Activated T-cell treated with anti-CD3 and anti-CD28 coated beads for 4 hours (primary cell): Measurements from ENCODE around the gene PCBP3.

ENCODE experiments used
- DNase-seq: peaks from one replicate; pipeline ENCODE4 v3.0.0-alpha.2; 2020

Gene PCBP3

GRCh38 chr21:45899317-45900033, 255.9 kb downstream of the PCBP3 start:
- DNase-seq, result no peak

GRCh38 chr21:45900034-45900868, 256.7 kb downstream of the PCBP3 start:
- DNase-seq, result no peak

DNA sequence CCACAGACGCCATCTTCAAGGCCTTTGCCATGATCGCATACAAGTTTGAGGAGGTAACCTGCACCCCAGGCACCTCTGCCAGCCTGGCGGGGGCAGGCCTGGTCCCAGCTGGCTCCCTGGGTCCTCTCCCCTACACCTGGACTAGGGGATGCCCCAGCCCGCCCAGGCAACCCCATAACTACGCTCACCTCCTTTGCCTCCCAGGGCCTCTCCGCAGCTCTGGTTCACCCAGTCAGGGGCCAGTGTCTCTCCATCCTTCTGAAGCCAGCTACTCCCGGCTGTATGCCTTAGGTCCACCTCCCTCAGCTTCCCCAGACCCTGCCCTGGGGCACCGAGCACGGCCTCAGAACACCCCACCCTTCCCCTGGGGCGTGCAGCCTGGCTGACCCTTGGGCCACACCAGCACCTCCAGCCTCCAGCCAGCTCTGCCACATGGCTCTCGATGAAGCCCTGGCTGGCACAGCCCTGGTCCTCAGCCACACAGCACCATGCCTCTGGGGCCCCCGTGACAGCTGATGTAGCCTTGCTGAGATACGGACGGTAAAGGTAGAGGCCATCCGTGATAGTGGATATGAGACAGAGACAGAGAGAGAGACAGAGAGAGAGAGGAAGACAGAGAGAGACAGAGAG, 257.7 kb downstream of the PCBP3 start:
- no peak for DNase-seq

- no peak for DNase-seq
These were observed 258.9 kb downstream of the PCBP3 start for GRCh38 chr21:45902292-45902995.

DNA sequence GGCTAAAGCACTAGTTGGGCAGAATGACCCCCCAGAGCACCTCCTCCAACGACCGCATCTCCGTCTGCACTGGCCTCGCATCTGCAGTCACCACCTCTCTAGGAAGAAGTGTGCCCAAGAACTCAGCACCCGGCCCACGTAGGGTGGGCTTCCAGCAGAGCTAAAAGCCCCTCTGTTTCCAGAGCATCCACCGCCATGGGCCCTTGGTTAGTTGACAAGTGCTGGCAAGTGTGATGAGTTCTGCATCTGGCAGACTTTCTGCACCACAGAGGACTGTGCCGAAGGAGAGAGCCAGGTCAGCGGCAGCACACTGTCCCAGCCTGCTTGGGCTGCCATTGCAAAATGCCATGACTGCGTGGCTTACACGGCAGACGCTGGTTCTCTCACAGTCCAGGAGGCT, 261.7 kb downstream of the PCBP3 start:
- DNase-seq, result no peak

DNA sequence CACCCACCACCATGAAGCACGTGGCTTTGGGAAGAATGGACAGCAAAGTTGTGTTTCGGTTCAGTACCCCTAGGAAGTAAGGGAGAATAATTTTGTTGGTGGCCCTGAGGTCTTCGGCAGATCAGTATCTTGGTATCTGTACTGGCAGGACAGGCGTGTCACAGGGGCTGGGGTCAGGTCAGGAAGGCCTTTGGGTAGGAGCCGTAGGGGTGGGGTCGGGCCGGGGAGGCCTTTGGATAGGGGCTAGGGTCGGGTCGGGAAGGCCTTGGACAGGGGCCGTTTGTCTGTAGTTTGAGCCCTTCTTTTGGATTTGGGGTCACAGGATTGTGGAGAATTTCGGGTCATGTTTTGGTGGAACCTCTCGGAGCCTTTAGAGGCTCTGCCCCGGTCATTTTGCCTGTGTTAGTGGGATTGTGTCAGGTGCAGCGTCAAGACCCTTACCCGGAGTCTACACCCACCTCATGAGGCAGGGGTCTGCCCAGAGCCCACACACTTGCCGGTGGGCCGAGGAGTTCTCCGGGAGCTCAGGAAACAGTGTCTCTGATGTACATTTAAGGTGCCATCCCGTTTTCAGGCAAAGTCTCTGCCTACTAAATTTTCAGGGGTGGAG, 262.8 kb downstream of the PCBP3 start:
- no peak for DNase-seq

DNA sequence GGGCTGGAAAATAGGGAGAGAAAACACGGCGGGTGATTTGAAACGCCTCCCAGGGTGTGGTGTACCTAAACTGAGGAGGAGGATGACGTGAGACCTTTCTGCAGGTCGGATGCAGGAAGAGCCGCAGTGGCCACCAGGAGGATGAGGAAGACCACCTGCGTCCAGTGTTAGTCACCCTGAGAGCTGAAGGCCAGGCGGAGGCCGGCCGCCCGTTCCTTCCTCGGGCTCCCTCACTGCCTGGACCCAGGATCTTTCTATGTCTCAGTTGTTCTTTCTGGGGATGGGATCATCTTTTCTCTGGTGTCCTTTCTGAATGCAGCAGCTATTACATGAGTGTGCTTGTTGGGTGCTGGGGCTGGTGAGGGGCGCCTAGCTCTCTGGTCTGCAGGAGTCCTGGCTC, 263.3 kb downstream of the PCBP3 start:
- no peak for DNase-seq

DNA sequence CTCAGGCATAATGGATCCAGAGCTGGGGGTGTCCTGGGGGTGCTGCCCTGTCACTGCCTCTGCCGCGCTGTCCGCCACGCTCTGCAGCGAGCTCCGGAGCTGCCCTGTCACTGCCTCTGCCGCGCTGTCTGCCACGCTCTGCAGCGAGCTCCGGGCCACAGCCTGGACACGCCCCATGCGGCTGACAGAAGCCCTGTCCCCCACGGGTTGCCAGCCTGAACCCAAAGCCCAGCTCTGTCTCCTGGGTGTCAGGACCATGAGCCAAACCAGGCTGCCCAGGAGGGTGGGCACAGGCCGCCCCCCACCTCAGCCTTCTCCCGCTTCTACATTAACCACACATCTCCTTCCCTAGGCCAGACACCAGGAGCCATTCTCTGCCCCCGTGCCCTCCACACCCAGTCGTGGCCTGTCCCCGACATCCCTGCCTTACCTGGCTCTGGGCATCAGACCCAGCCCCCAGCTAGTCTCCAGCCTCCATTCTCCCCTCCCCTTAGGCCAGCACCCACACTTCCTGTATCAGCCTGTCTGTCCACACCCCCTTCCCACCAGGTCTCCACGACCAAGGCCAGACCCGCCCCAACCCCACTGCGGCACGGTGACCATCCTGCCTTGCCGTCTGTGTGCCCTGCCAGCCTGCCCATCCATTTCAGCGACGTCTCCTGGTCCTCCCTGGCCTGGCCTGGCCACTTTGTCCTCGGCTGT, 265.2 kb downstream of the PCBP3 start:
- no peak for DNase-seq

DNA sequence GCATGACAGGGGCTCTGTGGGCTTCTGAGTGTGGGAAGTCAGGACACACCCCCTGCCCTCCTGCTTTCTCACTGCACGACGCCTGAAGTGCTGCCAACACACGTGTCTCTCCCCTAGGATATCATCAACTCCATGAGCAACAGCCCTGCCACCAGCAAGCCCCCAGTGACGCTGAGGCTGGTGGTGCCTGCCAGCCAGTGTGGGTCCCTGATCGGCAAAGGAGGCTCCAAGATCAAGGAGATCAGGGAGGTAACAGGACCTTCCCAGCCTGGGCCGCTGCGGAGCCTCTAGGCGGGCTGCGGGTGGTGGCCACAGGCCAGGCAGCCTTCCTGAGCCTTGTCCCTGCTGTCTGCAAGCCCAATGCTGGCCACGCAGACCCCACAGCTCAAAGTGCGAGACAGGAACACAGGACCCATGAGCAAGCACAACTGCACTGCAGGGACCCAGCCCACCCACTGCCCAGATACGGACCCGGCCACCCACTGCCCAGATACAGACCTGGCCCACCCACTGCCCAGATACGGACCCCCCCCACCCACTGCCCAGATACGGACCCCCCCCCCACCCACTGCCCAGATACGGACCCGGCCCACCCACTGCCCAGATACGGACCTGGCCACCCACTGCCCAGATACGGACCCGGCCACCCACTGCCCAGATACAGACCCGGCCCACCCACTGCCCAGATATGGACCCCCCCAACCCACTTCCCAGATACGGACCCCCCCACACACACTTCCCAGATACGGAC, 265.9 kb downstream of the PCBP3 start:
- no peak for DNase-seq

GRCh38 chr21:45910155-45910547, 266.6 kb downstream of the PCBP3 start:
- no peak for DNase-seq

- DNase-seq, result no peak
These were observed 267.2 kb downstream of the PCBP3 start for GRCh38 chr21:45910548-45911221.

- no peak for DNase-seq
These were observed 268.3 kb downstream of the PCBP3 start for GRCh38 chr21:45911806-45912325.

GRCh38 chr21:45912611-45913417, 269.3 kb downstream of the PCBP3 start:
- no peak for DNase-seq

DNA sequence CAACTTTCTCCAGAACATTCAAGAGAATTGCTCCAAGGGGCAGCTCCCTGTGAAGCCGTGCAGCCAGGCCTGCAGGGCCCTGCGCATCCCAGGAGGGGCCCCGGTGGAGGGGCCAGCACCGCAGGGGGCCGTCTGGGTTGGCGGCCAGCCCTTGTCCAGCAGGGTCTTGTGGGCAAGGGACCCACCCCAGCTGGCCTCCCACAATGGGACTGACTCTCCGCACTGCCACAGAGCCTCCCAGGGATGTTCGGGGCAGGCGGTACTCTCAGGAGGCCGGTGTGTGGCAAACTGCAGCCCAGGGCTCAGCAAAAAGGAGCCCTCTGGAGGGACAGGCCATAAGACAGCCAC, 269.9 kb downstream of the PCBP3 start:
- DNase-seq, result no peak

GRCh38 chr21:45913886-45914285, 270.4 kb downstream of the PCBP3 start:
- no peak for DNase-seq

DNA sequence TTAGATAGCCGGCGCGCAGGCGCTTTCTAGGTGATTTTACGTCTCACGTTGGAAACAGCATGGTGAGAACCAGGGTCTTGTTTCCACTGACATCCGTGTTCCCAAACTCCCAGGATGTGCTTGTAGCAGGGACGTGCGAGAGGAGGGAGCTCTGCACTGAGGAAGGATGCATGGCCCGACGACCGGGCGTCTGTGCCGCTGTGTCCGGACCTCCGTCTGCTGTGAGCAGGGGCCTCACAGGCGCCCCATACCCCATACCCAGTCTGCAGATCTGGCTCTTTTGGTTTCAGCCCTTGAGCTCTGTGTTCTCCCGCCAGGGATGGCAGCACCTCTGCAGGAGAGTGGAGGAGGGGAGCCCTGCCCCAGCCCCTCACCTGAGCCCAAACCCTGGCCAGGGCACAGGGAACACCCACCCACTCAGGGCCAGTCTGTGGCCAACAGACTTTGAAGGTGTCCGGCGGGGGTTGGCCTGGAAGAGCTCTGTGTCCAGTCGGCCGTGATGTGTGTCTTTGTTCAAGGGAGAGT, 270.9 kb downstream of the PCBP3 start:
- DNase-seq, result no peak

DNA sequence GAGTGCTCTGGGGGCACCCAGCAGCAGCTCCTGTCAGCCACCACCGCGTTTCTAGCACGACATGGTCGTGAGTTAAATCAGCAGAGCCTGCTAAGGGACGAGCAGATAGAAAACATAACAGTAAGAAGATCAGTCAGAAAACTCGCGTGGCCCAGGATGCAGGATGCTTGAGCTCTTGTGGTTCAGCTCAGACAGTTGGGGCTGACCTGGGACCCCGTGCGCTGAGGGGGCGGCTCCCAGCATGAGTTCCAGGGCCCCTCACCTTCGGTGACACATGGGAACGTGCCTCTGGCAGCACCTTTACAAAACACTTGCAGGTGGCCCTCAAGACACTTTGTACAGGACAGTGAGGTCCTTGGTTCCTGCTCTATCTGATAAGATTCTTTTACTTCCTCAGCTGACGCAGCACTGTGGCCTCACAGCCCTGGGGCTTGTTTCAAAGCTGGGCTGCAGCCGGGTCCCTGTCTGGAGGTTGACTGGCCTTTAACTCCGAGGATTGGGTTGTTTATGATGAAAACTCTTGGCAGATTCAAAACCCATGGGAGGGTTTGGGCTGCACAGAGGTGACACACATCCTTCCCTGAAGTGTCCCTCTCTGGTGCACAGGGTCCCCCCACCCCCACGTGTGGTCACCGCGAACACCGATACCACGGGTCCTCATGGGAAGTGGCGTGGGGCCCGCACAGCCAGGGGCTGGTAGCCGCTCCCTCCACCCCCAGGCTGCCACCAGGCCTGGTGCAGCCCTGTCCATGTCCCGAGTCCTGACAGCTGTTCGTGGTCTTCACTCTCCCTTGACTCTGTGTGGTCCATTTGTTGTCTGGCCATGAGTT, 272.7 kb downstream of the PCBP3 start:
- no peak for DNase-seq

GRCh38 chr21:45917241-45917640, 273.7 kb downstream of the PCBP3 start:
- no peak for DNase-seq

GRCh38 chr21:45918011-45918410, 274.5 kb downstream of the PCBP3 start:
- no peak for DNase-seq
